A549 treated with DMSO at 1 μM for 4 hours (cell line): ENCODE results near the gene MT2A. TPM values are rescaled to one million over a fixed set of nuclear protein-coding genes. Genes with fewer than 3 reads are reported as not detected.

Experiments used
- total RNA-seq: library from RNA; stranded (reverse); fragments of 200-300 nt; extraction: Qiagen RNA extraction; gene quantifications from 5 replicates; pipeline ENCODE4 v1.2.3, GENCODE V29; 2022; ENCODE audit warnings: low read depth

Gene MT2A
- 570 to 812 TPM (median 625 TPM) in 5 replicates for total RNA-seq

DNA sequence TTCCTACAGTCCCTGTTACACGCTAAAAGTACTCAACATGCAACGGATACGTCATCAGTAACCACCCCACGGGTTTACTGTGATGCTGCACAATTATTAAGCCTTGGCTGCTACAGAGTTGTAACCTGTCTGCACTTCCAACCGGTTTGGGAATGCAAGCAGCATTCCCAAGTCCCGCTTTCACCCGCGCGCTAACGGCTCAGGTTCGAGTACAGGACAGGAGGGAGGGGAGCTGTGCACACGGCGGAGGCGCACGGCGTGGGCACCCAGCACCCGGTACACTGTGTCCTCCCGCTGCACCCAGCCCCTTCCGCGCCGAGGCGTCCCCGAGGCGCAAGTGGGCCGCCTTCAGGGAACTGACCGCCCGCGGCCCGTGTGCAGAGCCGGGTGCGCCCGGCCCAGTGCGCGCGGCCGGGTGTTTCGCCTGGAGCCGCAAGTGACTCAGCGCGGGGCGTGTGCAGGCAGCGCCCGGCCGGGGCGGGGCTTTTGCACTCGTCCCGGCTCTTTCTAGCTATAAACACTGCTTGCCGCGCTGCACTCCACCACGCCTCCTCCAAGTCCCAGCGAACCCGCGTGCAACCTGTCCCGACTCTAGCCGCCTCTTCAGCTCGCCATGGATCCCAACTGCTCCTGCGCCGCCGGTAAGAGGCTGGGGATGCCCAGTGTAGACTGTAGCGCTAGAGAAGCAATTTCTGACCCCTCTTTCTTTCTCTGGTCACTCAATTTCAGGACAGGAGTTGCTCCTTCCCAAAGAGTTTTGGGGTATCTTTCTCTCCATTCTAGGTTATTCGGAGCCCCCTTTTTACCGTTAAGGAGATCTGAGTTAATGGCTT lies at the start of gene MT2A:
TSS of gene MT2A (plus strand) at position 542 of the 833 bp plus-strand sequence. CDS start at position 614, 72 bp downstream.

DNA sequence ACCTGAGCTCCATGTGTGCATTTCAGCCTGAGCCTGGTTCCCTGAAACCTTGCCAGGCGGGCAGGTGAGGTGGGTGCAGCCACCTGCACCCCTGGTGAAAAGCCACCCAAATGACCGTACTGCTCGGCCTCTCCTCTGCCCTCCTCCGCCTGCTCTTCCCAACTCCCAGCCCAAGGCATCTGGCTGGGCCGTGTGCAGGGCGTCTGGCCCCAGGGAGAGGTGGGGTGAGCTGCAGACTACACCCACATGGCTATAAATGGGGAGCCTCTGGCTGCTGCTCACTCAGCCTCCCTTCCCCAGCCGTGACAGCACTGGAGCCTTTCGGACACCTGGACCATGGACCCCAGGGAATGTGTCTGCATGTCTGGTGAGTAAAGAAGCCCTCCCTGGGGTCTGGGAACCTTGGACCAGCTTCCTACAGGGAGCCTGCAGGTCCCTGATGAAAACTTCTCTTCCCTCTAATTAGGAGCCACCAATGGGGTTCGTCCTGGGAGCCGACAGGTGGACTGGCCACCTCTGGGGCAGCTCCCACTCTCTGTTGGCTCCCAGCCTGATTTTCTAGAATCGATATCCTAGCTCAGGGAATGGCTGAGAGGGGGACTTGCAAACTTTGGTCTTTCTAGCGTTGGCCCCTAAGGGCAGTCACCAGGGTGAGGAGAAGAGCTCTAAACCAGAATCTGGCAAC lies 43.4 kb upstream of the MT2A start, which contains the start of gene MT4:
TSS of gene MT4 (plus strand) at position 281 of the 685 bp plus-strand sequence. CDS start at position 337, 56 bp downstream.

DNA sequence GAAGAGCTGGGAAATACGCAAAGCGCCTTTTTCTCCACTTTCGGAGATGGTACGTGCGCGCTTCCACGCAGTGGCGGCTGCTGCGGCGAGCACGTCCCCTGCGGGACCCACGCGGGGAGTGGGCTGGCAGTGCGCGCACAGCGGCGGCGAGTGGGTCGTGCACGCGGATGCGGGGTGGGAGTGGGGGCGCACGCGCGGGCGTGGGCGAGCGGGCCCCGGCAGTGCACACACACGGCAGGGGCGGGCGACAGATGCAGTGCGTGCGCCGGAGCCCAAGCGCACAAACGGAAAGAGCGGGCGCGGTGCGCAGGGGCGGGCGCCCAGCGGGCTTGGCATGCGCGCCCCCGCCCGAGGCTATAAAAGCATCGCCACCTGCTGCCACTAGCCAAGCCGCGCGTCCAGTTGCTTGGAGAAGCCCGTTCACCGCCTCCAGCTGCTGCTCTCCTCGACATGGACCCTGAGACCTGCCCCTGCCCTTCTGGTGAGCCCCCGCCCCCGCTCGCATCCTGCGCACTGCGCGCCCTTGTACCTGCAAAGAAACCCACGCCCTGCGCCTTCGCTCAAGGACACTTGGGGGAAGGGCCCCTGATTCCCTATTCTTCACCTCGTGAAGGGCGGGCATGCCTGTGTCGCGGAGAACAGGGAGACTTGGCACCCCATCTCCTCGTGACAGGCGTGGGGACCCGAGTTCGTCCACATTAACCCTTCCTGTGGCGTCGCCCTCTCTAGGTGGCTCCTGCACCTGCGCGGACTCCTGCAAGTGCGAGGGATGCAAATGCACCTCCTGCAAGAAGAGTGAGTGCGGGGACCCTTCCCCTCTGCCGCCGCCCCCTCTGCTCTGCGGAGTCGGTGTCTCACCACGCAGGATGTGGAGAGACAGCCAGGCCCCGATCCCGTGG lies 19.0 kb upstream of the MT2A start, which contains the start of gene MT3:
TSS of gene MT3 (plus strand) at position 388 of the 899 bp plus-strand sequence. CDS start at position 451, 63 bp downstream.

DNA sequence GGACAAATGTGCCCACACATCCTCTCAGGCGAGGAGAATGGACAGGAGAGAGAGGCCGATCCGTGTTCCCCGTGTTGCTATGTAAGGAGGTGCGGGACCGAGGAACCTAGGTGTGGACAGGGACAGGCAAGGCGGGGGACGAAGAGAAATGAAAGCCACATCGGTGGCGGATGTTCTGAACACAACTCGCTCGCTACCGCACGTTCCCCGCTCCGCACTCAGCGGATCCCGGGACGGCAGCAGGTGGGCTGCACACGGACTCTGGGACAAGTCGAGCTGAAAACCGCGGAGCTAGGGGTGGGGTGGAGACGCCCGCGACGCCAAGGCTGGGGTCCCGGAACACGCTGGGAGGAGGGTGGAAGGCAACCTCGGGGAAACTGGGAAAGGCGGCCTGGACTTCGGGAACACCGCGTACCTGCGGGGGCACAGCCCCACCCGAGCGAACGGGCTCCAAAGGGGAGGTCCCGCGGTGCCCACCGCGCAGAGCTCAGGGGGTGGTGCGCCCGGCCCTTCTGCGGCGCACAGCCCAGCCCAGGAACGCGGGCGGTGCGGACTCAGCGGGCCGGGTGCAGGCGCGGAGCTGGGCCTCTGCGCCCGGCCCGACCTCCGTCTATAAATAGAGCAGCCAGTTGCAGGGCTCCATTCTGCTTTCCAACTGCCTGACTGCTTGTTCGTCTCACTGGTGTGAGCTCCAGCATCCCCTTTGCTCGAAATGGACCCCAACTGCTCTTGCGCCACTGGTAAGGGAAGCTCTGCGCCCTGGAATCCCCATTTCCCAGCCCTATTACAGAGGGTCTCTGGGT lies 17.0 kb downstream of the MT2A start, which contains the start of gene MT1E:
TSS of gene MT1E (plus strand) at position 642 of the 803 bp plus-strand sequence. CDS start at position 713, 71 bp downstream.

DNA sequence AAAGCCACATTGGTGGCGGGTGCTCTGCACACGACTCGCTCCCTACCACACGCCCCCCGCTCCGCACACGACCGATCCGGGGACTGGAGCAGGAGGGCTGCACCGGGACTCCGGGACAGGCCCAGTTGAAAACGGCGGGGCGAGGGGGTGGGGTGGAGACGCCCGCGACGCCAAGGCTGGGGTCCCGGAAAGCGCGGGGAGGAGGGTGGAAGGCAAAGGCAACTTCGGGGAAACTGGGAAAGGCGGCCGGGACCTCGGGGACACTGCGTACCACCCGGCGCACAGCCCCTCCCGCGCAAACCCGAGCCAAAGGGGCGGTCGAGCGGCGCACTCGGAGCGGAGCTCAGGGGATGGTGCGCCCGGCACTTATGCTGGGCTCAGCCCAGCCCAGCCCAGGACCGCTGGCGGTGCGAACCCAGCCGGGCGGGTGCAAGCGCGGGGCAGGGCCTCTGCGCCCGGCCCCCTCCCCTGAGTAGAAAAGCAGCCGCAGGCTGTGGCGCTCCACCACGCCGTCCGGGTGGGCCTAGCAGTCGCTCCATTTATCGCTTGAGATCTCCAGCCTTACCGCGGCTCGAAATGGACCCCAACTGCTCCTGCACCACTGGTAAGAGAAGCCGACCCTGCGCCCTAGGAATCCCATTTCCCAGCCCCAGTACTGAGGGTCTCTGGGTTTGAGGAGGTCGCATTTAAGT lies 23.9 kb downstream of the MT2A start, which contains the start of gene MT1M:
TSS of gene MT1M (plus strand) at position 504 of the 692 bp plus-strand sequence. CDS start at position 577, 73 bp downstream.

DNA sequence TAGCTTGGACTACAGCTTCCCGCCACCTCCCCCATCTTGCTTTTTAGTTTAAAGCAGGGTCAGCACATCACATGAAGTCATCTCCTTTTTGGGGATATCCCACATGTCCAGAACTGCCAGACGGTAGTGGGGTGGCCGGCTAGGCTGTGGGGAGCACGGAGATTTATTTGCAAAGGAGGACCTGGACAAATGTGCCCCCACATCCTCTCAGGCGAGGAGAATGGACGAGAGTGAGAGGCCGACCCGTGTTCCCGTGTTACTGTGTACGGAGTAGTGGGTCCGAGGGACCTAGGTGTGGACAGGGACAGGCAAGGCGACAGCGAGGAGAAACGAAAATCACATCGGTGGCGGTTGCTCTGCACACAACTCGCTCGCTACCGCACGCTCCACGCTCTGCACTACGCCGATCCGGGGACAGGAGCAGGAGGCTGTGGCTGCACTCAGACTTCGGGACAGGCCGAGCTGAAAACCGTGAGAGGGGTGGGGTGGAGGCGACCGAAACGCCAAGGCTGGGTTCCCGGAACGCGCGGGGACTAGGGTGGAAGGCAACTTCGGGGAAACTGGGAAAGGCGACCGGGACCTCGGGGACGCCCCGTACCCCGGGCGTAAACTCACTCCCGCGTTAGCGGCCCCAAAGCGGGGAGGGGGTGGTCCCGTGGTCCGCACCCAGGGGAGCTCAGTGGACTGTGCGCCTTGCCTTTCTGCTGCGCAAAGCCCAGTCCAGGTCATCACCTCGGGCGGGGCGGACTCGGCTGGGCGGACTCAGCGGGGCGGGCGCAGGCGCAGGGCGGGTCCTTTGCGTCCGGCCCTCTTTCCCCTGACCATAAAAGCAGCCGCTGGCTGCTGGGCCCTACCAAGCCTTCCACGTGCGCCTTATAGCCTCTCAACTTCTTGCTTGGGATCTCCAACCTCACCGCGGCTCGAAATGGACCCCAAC lies 29.7 kb downstream of the MT2A start, which contains the start of gene MT1A:
TSS of gene MT1A (plus strand) at position 853 of the 937 bp plus-strand sequence. CDS start at position 926, 73 bp downstream.

DNA sequence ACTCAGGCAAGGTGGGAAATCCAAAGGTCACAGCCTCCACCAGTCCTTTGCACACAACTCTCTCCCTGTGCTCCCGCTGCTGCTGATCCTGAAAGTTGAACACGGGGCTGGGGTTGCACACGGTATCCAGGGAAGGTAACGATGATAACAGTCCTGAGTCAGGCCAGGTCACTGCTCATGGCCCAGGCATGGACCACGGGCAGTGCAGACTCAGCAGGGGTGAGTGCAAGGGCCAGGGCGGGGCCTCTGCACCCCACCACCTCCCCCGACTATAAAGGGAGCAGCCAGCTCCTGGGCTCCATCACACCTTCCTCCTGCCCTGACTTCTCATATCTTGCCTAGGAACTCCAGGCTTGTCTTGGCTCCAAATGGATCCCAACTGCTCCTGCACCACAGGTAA lies 43.2 kb downstream of the MT2A start, which contains the start of gene MT1B:
TSS of gene MT1B (plus strand) at position 301 of the 400 bp plus-strand sequence. CDS start at position 369, 68 bp downstream.

DNA sequence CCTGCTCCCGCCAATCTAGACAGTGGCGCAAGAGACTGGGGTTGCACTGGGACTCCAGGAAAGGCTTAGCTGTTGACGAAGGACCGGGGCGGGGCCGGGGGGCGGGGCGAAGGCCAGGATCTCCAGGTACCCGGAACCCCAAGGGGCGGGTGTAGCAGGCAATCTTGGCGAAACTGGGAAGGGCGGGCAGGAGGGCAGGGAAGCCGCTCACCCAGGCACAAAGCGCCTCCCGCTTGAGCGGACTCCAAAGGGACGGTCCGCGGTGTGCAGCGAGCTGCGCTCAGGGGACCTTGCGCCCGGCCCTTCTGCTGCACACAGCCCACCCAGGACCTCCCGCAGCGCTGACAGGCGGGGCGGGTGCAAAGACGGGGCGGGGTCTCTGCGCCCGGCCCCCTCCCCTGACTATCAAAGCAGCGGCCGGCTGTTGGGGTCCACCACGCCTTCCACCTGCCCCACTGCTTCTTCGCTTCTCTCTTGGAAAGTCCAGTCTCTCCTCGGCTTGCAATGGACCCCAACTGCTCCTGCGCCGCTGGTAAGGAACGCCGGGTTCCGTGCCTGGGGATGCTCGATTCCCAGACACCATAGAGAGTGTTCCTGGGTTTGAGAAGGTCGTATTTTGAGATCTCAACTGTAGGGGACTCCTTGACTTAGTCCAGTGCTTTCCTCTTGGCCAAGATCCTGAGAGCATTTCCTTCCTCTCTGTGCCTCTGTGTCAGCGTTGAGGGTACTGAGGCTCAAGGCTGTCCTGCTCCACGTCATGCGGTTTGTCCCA lies 49.4 kb downstream of the MT2A start, which contains the start of gene MT1F:
TSS of gene MT1F (plus strand) at position 405 of the 772 bp plus-strand sequence. CDS start at position 505, 100 bp downstream.

Other genes starting within 250 kb of the MT2A start
- gene AMFR, start 183.0 kb upstream of the MT2A start, total RNA-seq = 58.9 to 65.8 TPM (median 64.0 TPM) in 5 replicates
- 111 to 132 TPM (median 118 TPM) in 5 replicates for gene NUDT21, start 157.3 kb upstream of the MT2A start, total RNA-seq
- 68.3 to 93.1 TPM (median 78.2 TPM) in 5 replicates for gene OGFOD1, start 157.0 kb upstream of the MT2A start, total RNA-seq
- 13.0 to 23.1 TPM (median 19.0 TPM) in 5 replicates for gene BBS2, start 88.6 kb upstream of the MT2A start, total RNA-seq
- not detected in 5 replicates for gene MT4, start 43.5 kb upstream of the MT2A start, total RNA-seq
- 0.41 TPM in 1 of 5 replicates, not detected in the others for gene MT3, start 19.1 kb upstream of the MT2A start, total RNA-seq
- gene MT1E, start 17.2 kb downstream of the MT2A start, total RNA-seq = not detected in 5 replicates
- not detected in 5 replicates for gene MT1M, start 24.1 kb downstream of the MT2A start, total RNA-seq
- 15.4 to 17.7 TPM (median 15.7 TPM) in 5 replicates for gene MT1A, start 30.1 kb downstream of the MT2A start, total RNA-seq
- not detected in 5 replicates for gene MT1B, start 43.3 kb downstream of the MT2A start, total RNA-seq
- 8.5 to 17.3 TPM (median 12.5 TPM) in 5 replicates for gene MT1F, start 49.4 kb downstream of the MT2A start, total RNA-seq
- not detected in 5 replicates for gene MT1G, start 59.5 kb downstream of the MT2A start, total RNA-seq
- gene MT1H, start 61.2 kb downstream of the MT2A start, total RNA-seq = not detected in 5 replicates
- gene MT1X, start 73.9 kb downstream of the MT2A start, total RNA-seq = 148 to 278 TPM (median 167 TPM) in 5 replicates
- gene NUP93, start 121.5 kb downstream of the MT2A start, total RNA-seq = 90.0 to 103 TPM (median 96.8 TPM) in 5 replicates